ENCODE measurements around the gene TIGAR. TPM values are rescaled to one million over a fixed set of nuclear protein-coding genes. Genes with fewer than 3 reads are reported as not detected.

TIGAR gene
- total RNA-seq, 1 donor from 2014 or later: 21.0 TPM

DNA sequence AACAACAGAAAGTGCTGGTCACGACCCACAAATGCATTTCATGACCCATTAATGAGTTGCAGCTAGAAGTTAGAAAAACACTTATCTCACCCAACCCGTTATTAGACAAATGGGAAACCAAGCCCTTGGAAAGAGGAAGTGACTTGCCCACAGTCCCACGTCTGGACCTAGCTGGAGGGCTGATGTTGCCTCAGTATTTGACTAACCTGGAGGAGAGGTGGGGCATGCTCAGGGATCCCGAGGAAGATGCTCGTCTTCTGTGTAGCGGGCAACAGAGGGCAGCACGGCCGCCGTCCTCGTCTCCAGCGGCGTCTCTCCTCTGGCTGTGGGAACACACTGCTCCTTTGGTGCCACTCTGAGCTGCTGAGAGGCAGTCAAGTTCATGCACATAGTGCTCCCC, 34.8 kb upstream of the TIGAR start:
- Mint-ChIP-seq H3K27ac (peak overlapping the region; percentile 34), H3K4me1 (peaks cover 18% of the 10 kb centered on the region), H3K9me3 (no peaks in the 10 kb centered on the region), H3K36me3 (peaks cover 48% of the 10 kb centered on the region), H3K27me3 (ENCODE audit: low read depth) (no peaks in the 10 kb centered on the region), H3K4me3 (no peak overlapping the region)
- no peak for DNase-seq (ENCODE audit: low spot score in 2 of 2, unreplicated experiment in 2 of 2)
- TF ChIP-seq, protein P1, sequence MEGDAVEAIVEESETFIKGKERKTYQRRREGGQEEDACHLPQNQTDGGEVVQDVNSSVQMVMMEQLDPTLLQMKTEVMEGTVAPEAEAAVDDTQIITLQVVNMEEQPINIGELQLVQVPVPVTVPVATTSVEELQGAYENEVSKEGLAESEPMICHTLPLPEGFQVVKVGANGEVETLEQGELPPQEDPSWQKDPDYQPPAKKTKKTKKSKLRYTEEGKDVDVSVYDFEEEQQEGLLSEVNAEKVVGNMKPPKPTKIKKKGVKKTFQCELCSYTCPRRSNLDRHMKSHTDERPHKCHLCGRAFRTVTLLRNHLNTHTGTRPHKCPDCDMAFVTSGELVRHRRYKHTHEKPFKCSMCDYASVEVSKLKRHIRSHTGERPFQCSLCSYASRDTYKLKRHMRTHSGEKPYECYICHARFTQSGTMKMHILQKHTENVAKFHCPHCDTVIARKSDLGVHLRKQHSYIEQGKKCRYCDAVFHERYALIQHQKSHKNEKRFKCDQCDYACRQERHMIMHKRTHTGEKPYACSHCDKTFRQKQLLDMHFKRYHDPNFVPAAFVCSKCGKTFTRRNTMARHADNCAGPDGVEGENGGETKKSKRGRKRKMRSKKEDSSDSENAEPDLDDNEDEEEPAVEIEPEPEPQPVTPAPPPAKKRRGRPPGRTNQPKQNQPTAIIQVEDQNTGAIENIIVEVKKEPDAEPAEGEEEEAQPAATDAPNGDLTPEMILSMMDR (IDR thresholded peaks at IDR 0.05; ENCODE audit: unreplicated experiment): no peak

DNA sequence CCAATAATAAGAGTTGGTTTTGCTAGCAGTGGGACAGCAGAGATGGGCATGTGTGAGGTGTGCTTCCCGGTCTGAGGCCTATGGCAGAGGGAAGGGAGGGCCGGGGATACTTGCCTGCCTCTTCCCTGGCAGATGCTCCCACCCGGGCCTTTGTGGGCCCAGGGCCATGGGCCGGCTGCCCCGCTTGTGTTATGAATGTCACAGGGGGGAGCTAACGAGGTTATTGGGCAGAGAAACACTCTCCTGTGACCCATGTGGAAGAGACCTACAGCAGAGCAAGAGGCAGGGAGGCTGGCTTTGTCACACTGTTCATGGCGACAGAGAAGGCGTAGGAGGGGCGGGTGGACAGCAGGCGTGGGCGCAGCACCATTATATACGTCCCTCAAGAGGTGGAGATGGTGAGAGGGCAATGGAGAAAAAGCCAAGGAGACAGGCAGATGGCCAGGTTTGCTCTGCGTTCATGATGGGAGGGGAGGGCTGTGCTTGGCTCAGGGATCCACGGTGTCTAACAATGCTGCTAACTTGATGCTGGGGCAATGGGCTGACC, 34.2 kb upstream of the TIGAR start:
- DNase-seq (ENCODE audit: low spot score in 2 of 2, unreplicated experiment in 2 of 2): no peak
- H3K9me3 Mint-ChIP-seq: no peaks in the 10 kb centered on the region
- no peak overlapping the region for H3K4me3 Mint-ChIP-seq
- H3K27ac Mint-ChIP-seq: peak overlapping the region; percentile 40
- H3K27me3 Mint-ChIP-seq (ENCODE audit: low read depth): no peaks in the 10 kb centered on the region
- peaks cover 21% of the 10 kb centered on the region for H3K4me1 Mint-ChIP-seq
- TF ChIP-seq, protein P1 (IDR thresholded peaks at IDR 0.05; ENCODE audit: unreplicated experiment): no peak
- peaks cover 53% of the 10 kb centered on the region for H3K36me3 Mint-ChIP-seq

DNA sequence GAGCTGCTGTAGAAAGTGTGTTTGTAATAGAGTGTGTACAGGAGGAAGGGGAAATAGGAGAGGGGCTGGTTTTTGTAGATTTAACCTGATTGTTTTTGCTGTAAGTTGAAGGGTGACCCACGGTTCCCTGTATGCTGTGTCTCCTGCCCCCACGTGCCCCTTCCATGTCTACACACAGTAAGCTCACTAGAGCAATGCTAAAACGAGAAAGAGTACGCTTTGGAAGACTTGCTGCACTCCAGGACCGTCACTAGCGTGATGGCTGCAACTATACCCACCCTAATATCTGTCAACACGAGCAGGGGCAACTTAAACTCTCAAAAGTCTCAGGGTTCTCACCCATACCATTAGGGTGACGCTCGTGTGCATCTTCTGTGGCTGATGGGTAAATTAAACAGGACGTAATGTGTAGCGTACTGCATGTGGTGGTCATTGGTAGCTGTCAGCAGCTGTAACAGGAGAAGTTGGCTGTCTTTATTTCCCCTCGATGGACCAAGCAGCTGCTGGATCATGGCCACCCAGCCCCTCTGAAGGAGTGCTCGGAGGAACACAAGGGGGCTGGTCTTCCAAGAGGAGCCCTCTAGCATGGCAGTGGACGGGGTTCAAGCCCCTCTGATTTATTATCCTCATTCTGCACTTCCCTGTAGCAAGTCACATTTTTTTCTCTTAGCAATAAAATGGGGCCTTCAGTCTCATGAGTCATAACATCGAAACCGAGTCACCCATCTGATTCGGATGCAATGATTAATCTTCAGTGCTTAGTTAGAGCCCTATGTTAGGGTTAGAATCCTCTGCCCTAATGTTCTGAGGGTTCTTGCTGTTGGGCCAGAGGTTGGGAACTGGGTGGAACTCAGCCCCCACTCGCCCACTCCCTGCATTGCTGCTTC, 33.4 kb upstream of the TIGAR start:
- Mint-ChIP-seq H3K4me1 (peaks cover 25% of the 10 kb centered on the region), H3K27ac (peak overlapping the region; percentile 40), H3K36me3 (peaks cover 52% of the 10 kb centered on the region), H3K9me3 (no peaks in the 10 kb centered on the region), H3K4me3 (no peak overlapping the region), H3K27me3 (ENCODE audit: low read depth) (no peaks in the 10 kb centered on the region)
- TF ChIP-seq, protein P1 (IDR thresholded peaks at IDR 0.05; ENCODE audit: unreplicated experiment): no peak
- DNase-seq (ENCODE audit: low spot score in 2 of 2, unreplicated experiment in 2 of 2): no peak

DNA sequence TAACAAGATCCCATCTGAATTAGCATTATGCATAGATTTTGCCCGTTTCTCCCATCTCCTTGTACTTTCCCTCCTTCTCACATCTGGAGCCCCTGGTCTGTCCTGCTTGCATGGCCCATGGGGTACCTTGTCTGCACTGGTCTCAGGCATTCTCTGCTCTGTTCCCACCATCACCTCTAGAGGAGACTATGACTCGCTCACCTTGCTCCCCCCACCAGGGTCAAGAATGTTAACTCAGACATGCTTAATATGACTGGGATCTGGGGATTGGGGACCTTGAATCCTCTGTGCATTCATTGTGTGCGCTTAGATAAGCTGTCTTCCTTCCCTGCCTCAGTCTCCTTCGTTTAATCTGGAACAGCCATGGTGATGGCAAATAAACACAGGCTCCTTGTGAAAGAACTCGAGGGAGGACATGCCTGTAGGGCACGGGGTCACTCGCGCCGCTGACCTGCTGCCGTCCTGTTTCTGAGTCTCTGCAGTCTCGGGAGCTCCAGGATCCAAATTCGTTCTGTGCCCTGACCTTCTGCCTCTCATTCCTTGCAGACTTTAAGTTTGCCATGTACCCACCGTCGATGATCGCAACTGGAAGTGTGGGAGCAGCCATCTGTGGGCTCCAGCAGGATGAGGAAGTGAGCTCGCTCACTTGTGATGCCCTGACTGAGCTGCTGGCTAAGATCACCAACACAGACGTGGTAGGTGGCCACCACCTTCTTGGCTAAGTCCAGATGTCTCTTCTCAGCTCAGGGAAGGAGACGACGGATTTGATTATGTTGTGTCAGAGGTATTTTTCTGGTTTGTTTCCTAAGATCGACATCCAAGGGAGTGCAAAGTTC, 32.5 kb upstream of the TIGAR start:
- Mint-ChIP-seq H3K4me1 (peaks cover 30% of the 10 kb centered on the region), H3K9me3 (no peaks in the 10 kb centered on the region), H3K36me3 (peaks cover 50% of the 10 kb centered on the region), H3K27ac (peak overlapping the region; percentile 8), H3K27me3 (ENCODE audit: low read depth) (no peaks in the 10 kb centered on the region), H3K4me3 (no peak overlapping the region)
- TF ChIP-seq, protein P1 (IDR thresholded peaks at IDR 0.05; ENCODE audit: unreplicated experiment): no peak
- DNase-seq (ENCODE audit: low spot score in 2 of 2, unreplicated experiment in 2 of 2): no peak

DNA sequence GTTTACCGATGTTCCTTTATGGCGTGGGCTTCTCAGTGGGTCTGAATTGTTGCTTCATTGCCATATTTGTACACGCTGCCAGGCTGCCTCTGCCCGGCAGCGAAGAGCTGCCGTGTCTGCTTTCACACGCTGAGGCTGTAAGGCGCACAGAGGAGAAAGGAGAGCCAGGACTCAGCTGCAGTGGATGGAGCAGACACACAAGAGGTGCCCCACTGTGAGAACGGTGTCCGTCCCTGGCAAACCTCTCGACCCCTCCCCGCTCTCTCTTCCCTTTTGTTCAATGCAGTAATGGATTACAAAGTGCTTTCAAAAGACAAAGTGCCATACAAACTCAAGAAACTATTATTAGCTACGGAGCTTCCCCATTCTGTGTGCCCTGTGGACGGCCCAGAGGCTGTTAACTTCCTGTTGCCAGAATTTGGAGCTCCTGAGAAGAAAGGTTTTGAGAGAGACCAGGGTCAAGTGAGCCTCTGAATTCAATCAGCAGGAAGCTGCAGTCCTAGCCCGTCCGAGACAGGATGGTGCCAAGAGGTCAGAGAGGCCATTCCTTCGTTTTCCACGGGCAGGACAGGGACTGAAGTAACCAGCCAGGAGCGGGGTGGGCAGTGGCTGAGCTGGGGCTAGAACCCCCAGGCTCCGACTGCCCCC, 31.7 kb upstream of the TIGAR start:
- peaks cover 44% of the 10 kb centered on the region for H3K36me3 Mint-ChIP-seq

More for the DNA sequence above, 31.7 kb upstream of the TIGAR start:
- TF ChIP-seq, protein P1 (IDR thresholded peaks at IDR 0.05; ENCODE audit: unreplicated experiment): no peak
- Mint-ChIP-seq H3K4me1 (peaks cover 30% of the 10 kb centered on the region), H3K27me3 (ENCODE audit: low read depth) (no peaks in the 10 kb centered on the region), H3K9me3 (no peaks in the 10 kb centered on the region), H3K27ac (no peak overlapping the region), H3K4me3 (no peak overlapping the region)
- no peak for DNase-seq (ENCODE audit: low spot score in 2 of 2, unreplicated experiment in 2 of 2)

Measured in mesothelial cell of epicardium (in vitro differentiated cells).